Gastroesophageal sphincter (tissue), 4 donors: Measurements from ENCODE around the gene UBE2S. TPM values are rescaled to one million over a fixed set of nuclear protein-coding genes. Genes with fewer than 3 reads are reported as not detected.
"Not testable (repeated sequence)": the region's sequence is repeated elsewhere in the genome, so short reads cannot be mapped to it uniquely, and the experiment has no call there.

Source experiments
- ATAC-seq: fragments of 150-250 bp; one replicate; pipeline ENCODE4 v1.9.1; 2016; ENCODE audit warnings: mild to moderate bottlenecking, moderate library complexity
- H3K27ac ChIP-seq, 4 donors: fragments of 200-600 bp; sonication (generic) in 3 of 4; 1 replicate in 3 of 4; 2 replicates in 1 of 4; pipeline ENCODE4 v1.5.1; 2016 to 2019
- H3K27me3 ChIP-seq: fragments of 200-600 bp; sonication (generic); one replicate; pipeline ENCODE4 v1.5.1; 2019
- H3K36me3 ChIP-seq, 2 donors: fragments of 200-600 bp; sonication (generic); one replicate each; pipeline ENCODE4 v1.5.1; 2019; ENCODE audit warnings: control low read depth in 1 of 2
- H3K4me1 ChIP-seq, 3 donors: fragments of 200-600 bp; sonication (generic); 1 replicate in 2 of 3; 2 replicates in 1 of 3; pipeline ENCODE4 v1.5.1; 2016 to 2019; ENCODE audit warnings: control low read depth in 2 of 3
- H3K4me3 ChIP-seq, 2 donors: fragments of 200-600 bp; sonication (generic); one replicate each; pipeline ENCODE4 v1.5.1; 2019; ENCODE audit warnings: mild to moderate bottlenecking in 1 of 2, moderate library complexity in 1 of 2
- H3K9me3 ChIP-seq, 3 donors: fragments of 200-600 bp; sonication (generic); one replicate each; pipeline ENCODE4 v1.5.1; 2017 to 2019; ENCODE audit warnings: control low read depth in 2 of 3
- EP300 ChIP-seq: sonication (generic); formaldehyde crosslinking; IDR thresholded peaks from one replicate; pipeline ENCODE4 v1.6.1; 2017; ENCODE audit warnings: antibody characterized with exemption, mild to moderate bottlenecking
- POLR2A ChIP-seq, 2 donors: fragments of 450-650 bp; IDR thresholded peaks; one replicate each; pipeline ENCODE4 v1.6.1; 2017; ENCODE audit warnings: antibody characterized with exemption in 2 of 2, mild to moderate bottlenecking in 2 of 2, moderate library complexity in 1 of 2
- POLR2AphosphoS5 ChIP-seq: sonication (generic); formaldehyde crosslinking; IDR thresholded peaks from one replicate; pipeline ENCODE4 v1.6.1; 2017; ENCODE audit warnings: antibody characterized with exemption
- WGBS, 2 donors: methylation state at CpG; one replicate each; pipeline ENCODE4 v1.1.5; 2018; ENCODE audit warnings: low coverage in 1 of 2; 5-methylcytosine and 5-hydroxymethylcytosine counted together
- total RNA-seq, 4 donors: library from RNA; depleted of rRNA; stranded (reverse); fragments of >200 nt; gene quantifications; one replicate each; pipeline ENCODE4 v1.1.0, GENCODE V29; 2016
- TF ChIP-seq, protein P1 (sequence below), 4 experiments: fragments of 200-600 bp in 2 of 4; fragments of 450-650 bp in 2 of 4; sonication (generic) in 1 of 4; IDR thresholded peaks; one replicate each; pipeline ENCODE4 v1.5.1; 2017 to 2019; ENCODE audit warnings: antibody characterized with exemption in 4 of 4, mild to moderate bottlenecking in 2 of 4, moderate library complexity in 2 of 4

UBE2S gene
- total RNA-seq, 4 donors from 2014 or later = 12.6 to 17.7 (median 15.4) TPM

DNA sequence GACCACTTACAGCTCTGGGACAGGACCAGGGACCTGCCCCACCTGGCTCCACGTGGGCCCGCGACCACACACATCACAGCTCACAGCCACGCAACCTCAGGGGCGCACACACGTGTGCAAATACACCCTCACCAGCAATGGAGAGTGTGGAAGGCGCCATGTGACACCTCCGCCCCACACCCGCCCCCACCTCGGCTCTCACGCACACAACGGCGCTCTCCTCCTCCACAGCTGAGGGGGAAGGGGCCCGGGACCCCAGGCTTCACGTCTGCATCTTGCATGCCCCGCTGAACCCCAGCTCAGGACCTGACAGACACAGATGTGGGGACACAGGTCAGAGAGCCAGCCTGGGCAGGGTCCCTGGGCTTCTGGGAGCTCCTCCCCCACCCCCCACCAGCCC is 41.9 kb upstream of the UBE2S start:
- TF ChIP-seq POLR2A (IDR thresholded peaks at IDR 0.05) (no peak), POLR2AphosphoS5 (no peak), EP300 (no peak)
- TF ChIP-seq, protein P1, sequence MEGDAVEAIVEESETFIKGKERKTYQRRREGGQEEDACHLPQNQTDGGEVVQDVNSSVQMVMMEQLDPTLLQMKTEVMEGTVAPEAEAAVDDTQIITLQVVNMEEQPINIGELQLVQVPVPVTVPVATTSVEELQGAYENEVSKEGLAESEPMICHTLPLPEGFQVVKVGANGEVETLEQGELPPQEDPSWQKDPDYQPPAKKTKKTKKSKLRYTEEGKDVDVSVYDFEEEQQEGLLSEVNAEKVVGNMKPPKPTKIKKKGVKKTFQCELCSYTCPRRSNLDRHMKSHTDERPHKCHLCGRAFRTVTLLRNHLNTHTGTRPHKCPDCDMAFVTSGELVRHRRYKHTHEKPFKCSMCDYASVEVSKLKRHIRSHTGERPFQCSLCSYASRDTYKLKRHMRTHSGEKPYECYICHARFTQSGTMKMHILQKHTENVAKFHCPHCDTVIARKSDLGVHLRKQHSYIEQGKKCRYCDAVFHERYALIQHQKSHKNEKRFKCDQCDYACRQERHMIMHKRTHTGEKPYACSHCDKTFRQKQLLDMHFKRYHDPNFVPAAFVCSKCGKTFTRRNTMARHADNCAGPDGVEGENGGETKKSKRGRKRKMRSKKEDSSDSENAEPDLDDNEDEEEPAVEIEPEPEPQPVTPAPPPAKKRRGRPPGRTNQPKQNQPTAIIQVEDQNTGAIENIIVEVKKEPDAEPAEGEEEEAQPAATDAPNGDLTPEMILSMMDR (IDR thresholded peaks at IDR 0.05) = no peak
- ATAC-seq = no peak
- WGBS, 2 donors = 41% methylated on average over 5 of the region's 16 CpGs; no CpG with 5 or more reads in 1 of the 2 donors
- Histone ChIP-seq H3K4me3 (no peak overlapping the region), H3K27me3 (peaks cover 72% of the 10 kb centered on the region), H3K27ac (no peak overlapping the region), H3K9me3 (no peaks in the 10 kb centered on the region), H3K4me1 (peaks cover 0 to 25% (median 14%) of the 10 kb centered on the region in 3 donors), H3K36me3 (no peaks in the 10 kb centered on the region)

DNA sequence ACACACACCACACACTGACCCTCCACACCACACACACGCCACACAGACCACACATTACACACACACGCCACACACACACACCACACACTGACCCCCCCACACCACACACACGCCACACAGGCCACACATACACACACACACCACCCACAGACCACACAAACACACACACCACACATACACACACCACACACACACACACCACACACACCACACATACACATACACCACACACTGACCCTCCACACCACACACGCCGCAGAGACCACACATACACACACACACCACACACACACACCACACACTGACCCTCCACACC is 40.5 kb upstream of the UBE2S start:
- H3K36me3 ChIP-seq, ATAC-seq, H3K9me3 ChIP-seq, H3K27ac ChIP-seq, H3K4me3 ChIP-seq: not testable (repeated sequence)
- Histone ChIP-seq H3K27me3 (peaks cover 85% of the 10 kb centered on the region), H3K4me1 (peaks cover 0 to 28% (median 14%) of the 10 kb centered on the region in 3 donors)
- 69% methylated on average over 2 of the region's 5 CpGs; no CpG with 5 or more reads in 1 of the 2 donors for WGBS, 2 donors

DNA sequence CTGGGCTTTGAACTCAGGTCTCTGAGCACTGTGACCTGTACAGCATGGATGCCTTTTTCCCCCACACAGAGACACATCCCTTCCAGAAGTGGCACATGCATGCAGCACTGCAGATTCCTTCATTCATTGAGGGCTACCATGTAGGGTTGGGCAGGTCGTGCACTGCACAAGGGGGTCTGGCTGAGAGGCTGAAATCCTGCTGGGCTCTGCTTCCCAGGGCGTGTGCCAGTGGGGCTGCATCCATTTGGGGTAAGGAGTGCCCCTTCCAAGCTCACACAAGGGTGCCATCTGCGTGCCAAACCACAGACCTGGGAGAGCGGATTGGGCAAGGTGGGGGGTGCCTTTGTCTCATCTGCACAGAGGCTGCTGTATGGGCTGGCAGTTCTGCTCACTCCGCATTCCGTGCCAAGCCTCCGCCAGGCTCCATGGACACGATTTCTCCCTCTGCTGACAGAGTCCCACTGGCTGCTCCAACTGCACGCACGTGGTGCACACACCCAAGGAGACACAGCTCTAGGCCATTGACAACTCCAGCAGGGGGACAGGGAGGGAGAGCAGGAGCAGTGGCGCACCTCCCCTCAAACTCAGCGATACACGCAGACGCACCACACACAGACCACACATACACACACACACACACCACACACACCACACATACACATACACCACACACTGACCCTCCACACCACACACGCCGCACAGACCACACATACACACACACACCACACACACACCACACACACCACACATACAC is 40.0 kb upstream of the UBE2S start:
- peaks cover 0 to 28% (median 14%) of the 10 kb centered on the region in 3 donors for H3K4me1 ChIP-seq
- H3K36me3 ChIP-seq = no peaks in the 10 kb centered on the region
- ATAC-seq = no peak
- no peaks in the 10 kb centered on the region for H3K9me3 ChIP-seq
- no peak overlapping the region for H3K4me3 ChIP-seq
- H3K27ac ChIP-seq = no peak overlapping the region
- H3K27me3 ChIP-seq = peaks cover 86% of the 10 kb centered on the region
- WGBS, 2 donors = 56% methylated on average over 3 of the region's 16 CpGs; no CpG with 5 or more reads in 1 of the 2 donors
- TF ChIP-seq, protein P1 (IDR thresholded peaks at IDR 0.05) = no peak
- TF ChIP-seq EP300 (no peak), POLR2A (IDR thresholded peaks at IDR 0.05) (no peak), POLR2AphosphoS5 (no peak)

DNA sequence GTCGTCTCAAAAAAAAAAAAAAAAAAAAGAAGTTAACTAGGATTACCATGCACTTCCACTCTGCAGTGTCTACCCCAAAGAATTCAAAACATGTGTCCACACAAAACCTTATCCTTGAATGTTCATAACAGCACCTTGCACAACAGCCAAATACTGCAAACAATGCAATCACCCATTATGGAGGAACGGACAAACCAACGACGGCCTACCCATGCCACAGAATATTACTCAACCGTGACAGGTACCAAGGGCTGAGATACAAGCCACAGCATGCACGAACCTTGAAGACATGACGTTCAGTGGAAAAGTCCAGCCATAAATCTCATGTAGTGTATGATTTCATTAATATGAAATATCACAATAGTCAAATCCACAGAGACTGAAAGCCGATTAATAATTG is 38.5 kb upstream of the UBE2S start:
- Histone ChIP-seq H3K4me3 (no peak overlapping the region), H3K9me3 (no peaks in the 10 kb centered on the region), H3K36me3 (no peaks in the 10 kb centered on the region), H3K27ac (no peak overlapping the region), H3K4me1 (peaks cover 0 to 27% (median 3%) of the 10 kb centered on the region in 3 donors), H3K27me3 (peaks cover 86% of the 10 kb centered on the region)
- no peak for ATAC-seq
- 63 to 72% methylated on average over 6 to 7 of the region's 8 CpGs for WGBS, 2 donors
- TF ChIP-seq POLR2A (IDR thresholded peaks at IDR 0.05) = no peak
- TF ChIP-seq, protein P1 (IDR thresholded peaks at IDR 0.05) = no peak
- no peak for TF ChIP-seq POLR2AphosphoS5
- TF ChIP-seq EP300 = no peak

DNA sequence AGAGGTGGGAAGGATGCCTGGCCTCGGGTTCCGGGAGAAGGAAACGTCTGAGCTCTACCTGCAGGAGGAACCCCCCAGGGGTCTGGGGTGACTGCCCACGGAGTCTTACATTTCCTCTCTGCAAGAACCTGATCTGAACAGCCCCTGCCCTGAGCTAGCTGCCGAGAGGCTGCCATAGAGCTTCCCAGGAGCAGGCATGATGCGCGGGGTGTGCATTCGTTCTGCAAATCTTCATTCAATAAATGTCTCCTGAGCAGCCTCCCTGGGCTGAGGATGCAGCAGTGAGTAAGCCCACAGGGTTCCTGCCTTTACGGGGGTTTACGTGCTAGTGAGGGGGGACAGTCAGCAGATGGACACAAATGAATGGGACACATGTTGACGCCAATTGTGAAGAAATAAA is 37.1 kb upstream of the UBE2S start:
- no peak overlapping the region for H3K4me3 ChIP-seq
- ATAC-seq = no peak
- no peak for TF ChIP-seq POLR2AphosphoS5
- TF ChIP-seq, protein P1 (IDR thresholded peaks at IDR 0.05) = no peak
- no peak for TF ChIP-seq EP300
- TF ChIP-seq POLR2A (IDR thresholded peaks at IDR 0.05) = no peak
- peaks cover 88% of the 10 kb centered on the region for H3K27me3 ChIP-seq
- H3K27ac ChIP-seq = no peak overlapping the region
- WGBS, 2 donors = 42% methylated on average over 10 of the region's 11 CpGs; no CpG with 5 or more reads in 1 of the 2 donors
- H3K4me1 ChIP-seq = peaks cover 0 to 35% (median 2%) of the 10 kb centered on the region in 3 donors
- no peaks in the 10 kb centered on the region for H3K36me3 ChIP-seq
- H3K9me3 ChIP-seq = no peaks in the 10 kb centered on the region
